ENCODE data around the gene S100A3. TPM values are rescaled to one million over a fixed set of nuclear protein-coding genes. Genes with fewer than 3 reads are reported as not detected.
A peak's percentile ranks its signal among the peaks of the same experiment; 100 is the strongest.

The S100A3 gene
- total RNA-seq, 1 donor from 2014 or later = 0.20 TPM

- DNase-seq (ENCODE audit: low read depth in 2 of 2) = no peak
Measured at GRCh38 chr1:153513023-153513422, 36.0 kb downstream of the S100A3 start.

- peak; percentile 82 to 89 for DNase-seq (ENCODE audit: low read depth in 2 of 2)
Measured at GRCh38 chr1:153510984-153511410, 38.1 kb downstream of the S100A3 start.

GRCh38 chr1:153509729-153510354 is 39.2 kb downstream of the S100A3 start:
- DNase-seq (ENCODE audit: low read depth in 2 of 2) = peak; percentile 57 to 59

GRCh38 chr1:153509036-153509435 is 40.0 kb downstream of the S100A3 start:
- DNase-seq (ENCODE audit: low read depth in 2 of 2) = no peak

GRCh38 chr1:153507926-153508583 is 41.0 kb downstream of the S100A3 start:
- DNase-seq (ENCODE audit: low read depth in 2 of 2) = no peak

GRCh38 chr1:153506831-153507413 is 42.1 kb downstream of the S100A3 start:
- peak in 1 of 2 donors; percentile 36 for DNase-seq (ENCODE audit: low read depth in 2 of 2)

GRCh38 chr1:153506386-153506785 is 42.7 kb downstream of the S100A3 start:
- no peak for DNase-seq (ENCODE audit: low read depth in 2 of 2)

- DNase-seq (ENCODE audit: low read depth in 2 of 2) = no peak
Measured at GRCh38 chr1:153505576-153505975, 43.5 kb downstream of the S100A3 start.

GRCh38 chr1:153503766-153504165 is 45.3 kb downstream of the S100A3 start:
- no peak for DNase-seq (ENCODE audit: low read depth in 2 of 2)

GRCh38 chr1:153498746-153499145 is 50.3 kb downstream of the S100A3 start:
- peak in 1 of 2 donors; percentile 11 for DNase-seq (ENCODE audit: low read depth in 2 of 2)

Other genes with a start within 250 kb of the S100A3 start
- not detected in 2 replicates for gene PGLYRP3, start 236.3 kb downstream of the S100A3 start, total RNA-seq
- not detected in 2 replicates for gene PGLYRP4, start 200.4 kb downstream of the S100A3 start, total RNA-seq
- gene S100A9, start 191.4 kb downstream of the S100A3 start, total RNA-seq = 0.22 and 1.2 TPM in 2 replicates
- not detected in 2 replicates for gene S100A12, start 173.6 kb downstream of the S100A3 start, total RNA-seq
- gene S100A8, start 158.2 kb downstream of the S100A3 start, total RNA-seq = not detected in 2 replicates
- gene S100A7A, start 132.7 kb downstream of the S100A3 start, total RNA-seq = not detected in 2 replicates
- not detected in 2 replicates for gene S100A7, start 88.6 kb downstream of the S100A3 start, total RNA-seq
- 524 and 1,217 TPM in 2 replicates for gene S100A6, start 13.3 kb downstream of the S100A3 start, total RNA-seq
- gene S100A5, start 8.3 kb downstream of the S100A3 start, total RNA-seq = not detected in 2 replicates
- gene S100A4, start 3.5 kb downstream of the S100A3 start, total RNA-seq = 0.60 and 5.4 TPM in 2 replicates
- gene S100A2, start 16.6 kb upstream of the S100A3 start, total RNA-seq = 0.79 and 1.7 TPM in 2 replicates
- gene S100A16, start 63.9 kb upstream of the S100A3 start, total RNA-seq = 442 and 502 TPM in 2 replicates
- 0.20 TPM in 1 of 2 replicates, not detected in the other for gene S100A14, start 67.1 kb upstream of the S100A3 start, total RNA-seq
- gene S100A13, start 78.2 kb upstream of the S100A3 start, total RNA-seq = 89.7 and 138 TPM in 2 replicates
- gene S100A1, start 79.2 kb upstream of the S100A3 start, total RNA-seq = not detected in 2 replicates
- gene CHTOP, start 84.8 kb upstream of the S100A3 start, total RNA-seq = 15.5 and 21.0 TPM in 2 replicates
- gene SNAPIN, start 109.4 kb upstream of the S100A3 start, total RNA-seq = 48.8 and 52.0 TPM in 2 replicates
- 165 and 177 TPM in 2 replicates for gene ILF2, start 121.7 kb upstream of the S100A3 start, total RNA-seq
- gene NPR1, start 129.4 kb upstream of the S100A3 start, total RNA-seq = 5.9 and 17.3 TPM in 2 replicates
- 12.2 and 20.6 TPM in 2 replicates for gene INTS3, start 178.8 kb upstream of the S100A3 start, total RNA-seq
- gene SLC27A3, start 226.1 kb upstream of the S100A3 start, total RNA-seq = 16.3 and 35.3 TPM in 2 replicates

Data from lung microvascular endothelial cell (primary cell).